ENCODE data around the gene SEC63.

GRCh38 chr6:107864226-107865127, 93.5 kb downstream of the SEC63 start:
- no peak for TF ChIP-seq CTCF (IDR thresholded peaks at IDR 0.05)
- TF ChIP-seq POLR2A (IDR thresholded peaks at IDR 0.05), result no peak
- TF ChIP-seq POLR2AphosphoS5 (IDR thresholded peaks at IDR 0.05; ENCODE audit: insufficient read depth in 1 of 2, low read depth in 1 of 2), result no peak

Data from vagina (tissue), 2 donors.